K562 (cell line): ENCODE measurements around the gene SEC63. TPM values are rescaled to one million over a fixed set of nuclear protein-coding genes. Genes with fewer than 3 reads are reported as not detected.

ENCODE experiments used
- LCOR ChIP-seq: sonication (generic); formaldehyde crosslinking; IDR thresholded peaks from 2 replicates; pipeline ENCODE4 v1.8.0; 2022; ENCODE audit warnings: mild to moderate bottlenecking, missing genetic modification reagents
- MEF2A ChIP-seq: IDR thresholded peaks from 2 replicates; pipeline ENCODE4 v1.6.1; 2011; ENCODE audit warnings: low read depth, mild to moderate bottlenecking, low read length, moderate library complexity; ENCODE audit not compliant: control insufficient read depth
- NFIC ChIP-seq: fragments of 450-650 bp; IDR thresholded peaks from 2 replicates; pipeline ENCODE4 v1.6.1; 2017; ENCODE audit warnings: mild to moderate bottlenecking, inconsistent platforms
- RFX7 ChIP-seq: fragments of 250-450 bp; sonication (Bioruptor Pico); IDR thresholded peaks from 2 replicates; pipeline ENCODE4 v1.5.1; 2021; ENCODE audit warnings: mild to moderate bottlenecking
- TBL1XR1 ChIP-seq, 2 experiments: IDR thresholded peaks; 2 replicates each; pipeline ENCODE4 v1.6.1; 2012; ENCODE audit warnings: improper control_type of control experiment in 2 of 2, low read length in 2 of 2, mild to moderate bottlenecking in 1 of 2
- ZNF764 ChIP-seq: fragments of 250-450 bp; sonication (Bioruptor Pico); IDR thresholded peaks from 2 replicates; pipeline ENCODE4 v1.4.0; 2020; ENCODE audit warnings: low read depth, mild to moderate bottlenecking, moderate library complexity
- polyA plus RNA-seq, 8 experiments: library from polyadenylated mRNA; depleted of rRNA in 4 of 8; stranded (reverse) in 5 of 8; unstranded in 3 of 8; fragments of >200 nt; fragmentation: Nextera tagmentation in 2 of 8; fragmentation: Illumina TruSeq in 1 of 8; extraction: Ambion mirVana in 2 of 8; extraction: Trizol in 1 of 8; gene quantifications; 2 replicates each; pipeline versions ENCODE4 v1.2.1 to v1.2.3, GENCODE V29; 2011 to 2014; ENCODE audit warnings: inconsistent platforms in 1 of 8, missing spikeins in 1 of 8
- total RNA-seq, 7 experiments: library from RNA; depleted of rRNA in 6 of 7; stranded (reverse); fragments of >200 nt in 6 of 7; fragmentation: Illumina TruSeq in 2 of 7; extraction: Trizol in 2 of 7; gene quantifications; 2 replicates each; pipeline versions ENCODE4 v1.2.1 to v1.2.3, GENCODE V29; 2011 to 2021; ENCODE audit warnings: low replicate concordance in 1 of 7
- TF ChIP-seq, protein P1 (sequence below): fragments of 250-450 bp; sonication (Bioruptor Pico); IDR thresholded peaks from 2 replicates; pipeline ENCODE4 v1.5.0; 2020; ENCODE audit warnings: mild to moderate bottlenecking, borderline replicate concordance
- TF ChIP-seq, protein P2 (sequence below), 3 experiments: IDR thresholded peaks in 2 of 3; conservative IDR thresholded peaks in 1 of 3; 2 replicates each; pipeline ENCODE4 v1.5.1; 2011 to 2012; ENCODE audit warnings: low read length in 3 of 3, mild to moderate bottlenecking in 3 of 3, control low read depth in 2 of 3, improper control_type of control experiment in 1 of 3, inconsistent platforms in 1 of 3, low read depth in 1 of 3, mixed read lengths in 1 of 3, moderate library complexity in 1 of 3; ENCODE audit not compliant: insufficient read depth in 2 of 3
- TF ChIP-seq, protein P3 (sequence below): fragments of 250-450 bp; sonication (Bioruptor Pico); IDR thresholded peaks from 2 replicates; pipeline ENCODE4 v1.5.0; 2021; ENCODE audit warnings: mild to moderate bottlenecking, moderate library complexity

SEC63 gene
- total and polyA plus RNA-seq, 9 of the 15 experiments (the other 6 are each of a cell fraction or from before 2014, with no cell fraction given), result 13.8 to 74.6 (median 28.4) TPM

- TF ChIP-seq RFX7 (CRISPR knock-in tag) (no peak), ZNF764 (CRISPR knock-in tag) (no peak), TBL1XR1 (IDR thresholded peaks at IDR 0.05; ENCODE audit: low read length in 2 of 2) (no peak), LCOR (no peak), MEF2A (no peak), NFIC (no peak)
- TF ChIP-seq, protein P1, sequence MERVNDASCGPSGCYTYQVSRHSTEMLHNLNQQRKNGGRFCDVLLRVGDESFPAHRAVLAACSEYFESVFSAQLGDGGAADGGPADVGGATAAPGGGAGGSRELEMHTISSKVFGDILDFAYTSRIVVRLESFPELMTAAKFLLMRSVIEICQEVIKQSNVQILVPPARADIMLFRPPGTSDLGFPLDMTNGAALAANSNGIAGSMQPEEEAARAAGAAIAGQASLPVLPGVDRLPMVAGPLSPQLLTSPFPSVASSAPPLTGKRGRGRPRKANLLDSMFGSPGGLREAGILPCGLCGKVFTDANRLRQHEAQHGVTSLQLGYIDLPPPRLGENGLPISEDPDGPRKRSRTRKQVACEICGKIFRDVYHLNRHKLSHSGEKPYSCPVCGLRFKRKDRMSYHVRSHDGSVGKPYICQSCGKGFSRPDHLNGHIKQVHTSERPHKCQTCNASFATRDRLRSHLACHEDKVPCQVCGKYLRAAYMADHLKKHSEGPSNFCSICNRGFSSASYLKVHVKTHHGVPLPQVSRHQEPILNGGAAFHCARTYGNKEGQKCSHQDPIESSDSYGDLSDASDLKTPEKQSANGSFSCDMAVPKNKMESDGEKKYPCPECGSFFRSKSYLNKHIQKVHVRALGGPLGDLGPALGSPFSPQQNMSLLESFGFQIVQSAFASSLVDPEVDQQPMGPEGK (CRISPR knock-in tag), result no peak
- TF ChIP-seq, protein P2, sequence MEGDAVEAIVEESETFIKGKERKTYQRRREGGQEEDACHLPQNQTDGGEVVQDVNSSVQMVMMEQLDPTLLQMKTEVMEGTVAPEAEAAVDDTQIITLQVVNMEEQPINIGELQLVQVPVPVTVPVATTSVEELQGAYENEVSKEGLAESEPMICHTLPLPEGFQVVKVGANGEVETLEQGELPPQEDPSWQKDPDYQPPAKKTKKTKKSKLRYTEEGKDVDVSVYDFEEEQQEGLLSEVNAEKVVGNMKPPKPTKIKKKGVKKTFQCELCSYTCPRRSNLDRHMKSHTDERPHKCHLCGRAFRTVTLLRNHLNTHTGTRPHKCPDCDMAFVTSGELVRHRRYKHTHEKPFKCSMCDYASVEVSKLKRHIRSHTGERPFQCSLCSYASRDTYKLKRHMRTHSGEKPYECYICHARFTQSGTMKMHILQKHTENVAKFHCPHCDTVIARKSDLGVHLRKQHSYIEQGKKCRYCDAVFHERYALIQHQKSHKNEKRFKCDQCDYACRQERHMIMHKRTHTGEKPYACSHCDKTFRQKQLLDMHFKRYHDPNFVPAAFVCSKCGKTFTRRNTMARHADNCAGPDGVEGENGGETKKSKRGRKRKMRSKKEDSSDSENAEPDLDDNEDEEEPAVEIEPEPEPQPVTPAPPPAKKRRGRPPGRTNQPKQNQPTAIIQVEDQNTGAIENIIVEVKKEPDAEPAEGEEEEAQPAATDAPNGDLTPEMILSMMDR (IDR thresholded peaks at IDR 0.05 in 2 of 3, conservative IDR thresholded peaks at IDR 0.05 in 1 of 3; ENCODE audit: insufficient read depth in 2 of 3, low read depth in 1 of 3, low read length in 3 of 3), result peak; percentile 87 to 89 (median 89)
- TF ChIP-seq, protein P3, sequence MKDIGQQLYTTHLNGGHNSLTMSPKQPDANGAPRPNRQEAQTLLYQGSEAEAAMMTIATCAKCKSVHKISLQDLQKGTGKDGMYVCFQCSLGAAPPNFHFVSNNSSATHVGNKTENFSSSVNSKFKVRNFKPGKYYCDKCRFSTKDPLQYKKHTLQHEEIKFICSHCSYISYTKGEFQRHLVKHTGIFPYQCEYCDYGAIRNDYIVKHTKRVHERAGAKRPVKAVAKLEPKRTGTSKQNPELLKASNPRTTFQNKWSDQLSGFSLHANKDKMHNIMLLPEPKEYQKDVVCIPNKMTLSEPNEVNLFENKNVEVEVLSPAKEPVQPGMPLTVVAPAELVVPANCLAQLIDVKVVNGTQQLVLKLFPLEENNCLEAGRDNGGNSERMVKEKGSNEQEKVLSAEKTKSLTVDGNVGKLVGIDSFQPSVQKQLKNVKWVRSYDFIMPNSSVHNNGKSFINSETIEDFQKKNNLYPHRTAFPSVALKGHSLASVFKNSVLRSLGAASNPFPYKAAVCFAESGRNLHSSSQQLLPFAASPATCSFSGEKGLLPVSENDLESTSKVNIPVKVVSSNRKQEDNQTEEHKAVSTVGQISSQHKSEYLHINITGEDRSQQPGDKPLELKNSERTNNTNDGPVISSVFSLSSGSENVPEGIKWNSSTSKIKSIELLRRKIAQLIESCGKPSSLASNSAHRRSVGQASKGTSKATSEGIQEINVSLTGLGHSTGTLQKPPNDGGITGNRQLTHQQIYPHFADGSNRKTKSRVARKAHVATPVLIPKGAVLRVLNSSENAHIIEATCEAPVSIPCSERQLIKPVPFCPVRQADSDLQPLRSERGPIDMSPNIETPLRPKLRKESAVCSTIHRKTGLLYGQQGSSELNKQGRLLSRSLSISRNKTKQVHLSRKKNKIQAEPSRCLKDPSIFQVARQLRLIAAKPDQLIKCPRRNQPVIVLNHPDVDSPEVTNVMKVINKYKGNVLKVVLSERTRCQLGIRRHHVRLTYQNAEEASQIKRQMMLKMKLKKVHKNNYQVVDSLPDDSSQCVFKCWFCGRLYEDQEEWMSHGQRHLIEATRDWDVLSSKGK, result no peak
Observed at GRCh38 chr6:107847844-107848802, 109.9 kb downstream of the SEC63 start (continued).
